ENCODE measurements around the gene PRDM16.

DNA sequence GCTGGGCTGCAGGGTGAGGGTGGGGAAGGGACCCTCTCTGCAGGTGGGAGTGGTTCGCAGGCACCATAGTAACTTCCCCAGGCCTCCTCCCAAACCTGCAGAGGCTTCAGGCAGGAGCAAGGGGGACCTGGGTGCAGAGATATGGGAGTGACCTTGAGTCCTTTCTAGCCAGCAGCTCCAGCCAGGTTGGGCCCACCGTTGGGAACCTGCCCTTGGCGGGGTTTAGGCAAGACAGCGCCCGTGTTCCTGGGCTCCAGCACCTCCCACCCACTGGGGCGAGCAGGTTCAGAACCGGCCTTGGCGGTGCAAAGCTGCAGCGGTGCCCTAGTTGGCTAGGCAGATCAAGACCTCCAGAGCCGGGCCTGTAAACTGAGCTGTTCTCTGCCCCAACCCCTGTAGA is 2.2 kb upstream of the PRDM16 start:
- TF ChIP-seq, protein P1, sequence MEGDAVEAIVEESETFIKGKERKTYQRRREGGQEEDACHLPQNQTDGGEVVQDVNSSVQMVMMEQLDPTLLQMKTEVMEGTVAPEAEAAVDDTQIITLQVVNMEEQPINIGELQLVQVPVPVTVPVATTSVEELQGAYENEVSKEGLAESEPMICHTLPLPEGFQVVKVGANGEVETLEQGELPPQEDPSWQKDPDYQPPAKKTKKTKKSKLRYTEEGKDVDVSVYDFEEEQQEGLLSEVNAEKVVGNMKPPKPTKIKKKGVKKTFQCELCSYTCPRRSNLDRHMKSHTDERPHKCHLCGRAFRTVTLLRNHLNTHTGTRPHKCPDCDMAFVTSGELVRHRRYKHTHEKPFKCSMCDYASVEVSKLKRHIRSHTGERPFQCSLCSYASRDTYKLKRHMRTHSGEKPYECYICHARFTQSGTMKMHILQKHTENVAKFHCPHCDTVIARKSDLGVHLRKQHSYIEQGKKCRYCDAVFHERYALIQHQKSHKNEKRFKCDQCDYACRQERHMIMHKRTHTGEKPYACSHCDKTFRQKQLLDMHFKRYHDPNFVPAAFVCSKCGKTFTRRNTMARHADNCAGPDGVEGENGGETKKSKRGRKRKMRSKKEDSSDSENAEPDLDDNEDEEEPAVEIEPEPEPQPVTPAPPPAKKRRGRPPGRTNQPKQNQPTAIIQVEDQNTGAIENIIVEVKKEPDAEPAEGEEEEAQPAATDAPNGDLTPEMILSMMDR (conservative IDR thresholded peaks at IDR 0.05; ENCODE audit: low read depth in 2 of 2), result no peak
- TF ChIP-seq JUNB (IDR thresholded peaks at IDR 0.05; ENCODE audit: unreplicated experiment), result no peak

Measured in GM23338 (cell line).